Stimulated activated CD8-positive, alpha-beta memory T cell treated with anti-CD3 and anti-CD28 coated beads, Interleukin-2, amount 100 ng/mL, for 48 hours (primary cell): ENCODE data around the gene PTPRF.

ENCODE experiments used
- DNase-seq, 2 donors: peaks; one replicate each; pipeline ENCODE4 v3.0.0-alpha.2; 2020; ENCODE audit warnings: low read depth in 2 of 2

Gene PTPRF

DNA sequence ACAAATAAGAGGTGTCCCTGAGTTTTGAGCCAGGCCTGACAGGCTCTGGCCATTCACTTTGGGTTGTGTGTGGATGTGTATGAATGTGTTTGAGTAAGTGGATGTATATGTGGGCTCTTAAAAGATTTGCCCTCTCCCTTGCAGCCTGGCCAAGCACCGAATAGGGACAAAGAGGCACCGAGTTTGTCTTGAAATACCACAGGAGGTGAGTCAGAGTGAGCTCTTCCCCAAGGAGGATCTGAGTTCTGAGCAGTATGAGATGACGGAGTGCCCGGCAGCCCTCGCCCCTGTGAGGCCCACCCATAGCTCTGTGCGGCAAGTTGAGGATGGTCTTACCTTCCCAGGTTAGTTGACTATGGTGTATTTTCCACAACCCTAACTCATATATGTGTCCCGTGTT is 138.3 kb downstream of the PTPRF start:
- no peak for DNase-seq

- DNase-seq, result no peak
Measured at GRCh38 chr1:43669878-43670277, 139.2 kb downstream of the PTPRF start.

- no peak for DNase-seq
Measured at GRCh38 chr1:43671193-43671592, 140.5 kb downstream of the PTPRF start.

GRCh38 chr1:43671626-43672330 is 141.1 kb downstream of the PTPRF start:
- no peak for DNase-seq

- no peak for DNase-seq
Measured at GRCh38 chr1:43673261-43673660, 142.6 kb downstream of the PTPRF start.
